Activated T-helper 1 cell treated with anti-CD3 and anti-CD28 coated beads, Interleukin-2, amount 50 U/mL, for 16 hours (primary cell): ENCODE data around the gene MATR3.
"Not testable (repeated sequence)": the region's sequence is repeated elsewhere in the genome, so short reads cannot be mapped to it uniquely, and the experiment has no call there.

Source experiments
- DNase-seq, 2 donors: peaks; one replicate each; pipeline ENCODE4 v3.0.0-alpha.2; 2020; ENCODE audit warnings: low read depth in 1 of 2, low spot score in 1 of 2

The MATR3 gene

DNA sequence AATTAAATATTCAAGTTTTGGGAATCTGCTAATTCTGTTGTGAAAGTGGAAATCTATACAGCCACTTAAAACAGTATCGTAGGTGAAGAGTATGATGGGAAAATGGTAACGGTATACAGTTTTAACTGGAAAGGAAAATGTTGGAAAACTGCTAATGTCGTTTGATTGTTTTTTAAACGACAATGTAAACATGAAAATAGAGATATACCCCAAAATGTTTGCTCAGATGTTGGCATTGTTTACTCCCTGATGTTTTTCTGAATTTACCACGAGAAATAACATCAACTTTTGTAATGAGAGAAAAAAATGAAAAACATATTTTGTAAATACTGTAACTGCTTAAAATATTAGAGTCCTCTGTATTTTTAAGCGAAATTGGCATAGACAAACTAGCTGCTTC lies 2.7 kb downstream of the MATR3 start:
- DNase-seq = no peak

DNA sequence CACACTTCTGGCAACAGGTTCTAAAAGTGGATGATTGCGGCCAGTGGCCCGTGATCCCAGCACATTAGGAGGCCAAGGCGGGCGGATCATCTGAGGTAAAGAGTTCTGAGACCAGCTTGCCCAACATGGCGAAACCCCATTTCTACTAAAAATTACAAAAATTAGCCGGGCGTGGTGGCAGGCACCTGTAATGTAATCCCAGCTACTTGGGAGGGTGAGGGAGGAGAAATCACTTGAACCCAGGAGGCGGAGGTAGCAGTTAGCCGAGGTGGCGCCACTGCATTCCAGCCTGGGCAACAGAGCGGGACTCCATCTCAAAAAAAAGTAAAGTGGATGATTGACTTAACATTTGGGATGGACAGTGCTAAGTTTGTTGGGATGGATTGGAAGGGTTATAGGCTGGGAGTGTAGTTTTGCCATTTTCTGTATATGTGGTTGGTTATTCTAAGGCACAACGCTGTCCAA lies 3.4 kb downstream of the MATR3 start:
- no peak for DNase-seq

DNA sequence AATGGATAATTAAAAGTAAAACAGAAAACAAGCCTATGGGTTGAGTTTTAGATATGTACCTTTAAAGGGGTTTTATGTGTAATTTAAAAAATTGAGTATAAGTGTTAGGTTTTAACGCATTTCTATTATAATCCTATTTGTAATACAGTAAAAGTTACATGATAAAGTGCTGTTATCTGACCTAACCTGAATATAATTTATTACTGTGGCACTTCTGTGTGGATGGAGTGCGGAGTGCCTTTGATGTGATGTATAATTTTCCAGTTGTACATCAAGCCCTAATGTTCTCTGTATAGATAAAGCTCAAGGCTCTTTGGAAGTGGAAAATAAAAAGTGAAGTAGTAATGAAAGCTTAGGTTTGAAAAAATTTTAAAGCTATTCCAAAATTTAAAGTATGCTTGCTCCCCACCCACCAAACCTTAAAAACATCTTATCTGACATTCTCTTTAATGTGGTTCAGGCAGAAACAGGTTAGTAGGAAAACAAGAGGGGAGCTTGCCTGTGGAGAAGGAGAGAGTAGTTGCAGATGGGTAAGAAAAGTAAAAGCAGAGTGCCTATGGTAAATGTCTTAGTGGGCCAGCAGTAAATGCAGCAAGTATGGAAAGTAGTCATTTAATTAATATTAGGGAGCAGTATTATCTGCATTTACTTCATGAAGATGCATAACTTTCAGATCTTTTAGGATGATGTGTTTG lies 4.0 kb downstream of the MATR3 start:
- DNase-seq = no peak

DNA sequence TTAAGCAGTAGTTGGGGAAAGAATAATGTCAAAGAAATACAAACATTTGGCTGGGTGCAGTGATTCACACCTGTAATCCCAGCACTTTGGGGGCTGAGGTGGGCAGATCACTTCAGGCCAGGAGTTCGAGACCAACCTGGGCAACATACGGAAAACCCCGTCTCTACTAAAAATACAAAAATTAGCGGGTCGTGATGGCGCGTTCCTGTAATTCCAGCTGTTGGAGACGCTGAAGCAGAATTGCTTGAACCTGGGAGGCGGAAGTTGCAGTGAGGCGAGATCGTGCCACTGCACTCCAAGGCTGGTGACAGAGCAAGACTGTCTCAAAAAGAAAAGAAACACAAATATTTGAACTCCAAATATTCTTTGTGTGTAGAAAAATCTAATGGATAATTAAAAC lies 4.7 kb downstream of the MATR3 start:
- DNase-seq = no peak

DNA sequence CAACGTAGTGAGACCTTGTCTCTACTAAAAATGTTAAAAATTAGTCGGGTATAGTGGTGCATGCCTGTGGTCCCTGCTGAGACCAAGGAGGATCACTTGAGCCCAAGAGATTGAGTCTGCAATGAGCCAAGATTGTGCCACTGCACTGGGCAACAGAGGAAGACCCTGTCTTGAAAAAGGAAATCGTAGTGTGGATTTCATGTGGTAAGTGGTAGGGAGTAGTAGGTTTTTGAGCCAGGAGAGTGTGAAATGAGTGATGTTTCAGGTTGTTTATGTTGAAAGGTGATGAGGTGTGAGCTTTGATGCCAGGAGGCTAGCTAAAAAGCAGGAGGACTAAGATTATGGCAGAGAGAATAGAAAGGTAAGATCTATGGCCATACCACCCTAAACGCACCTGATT lies 5.9 kb downstream of the MATR3 start:
- no peak for DNase-seq

DNA sequence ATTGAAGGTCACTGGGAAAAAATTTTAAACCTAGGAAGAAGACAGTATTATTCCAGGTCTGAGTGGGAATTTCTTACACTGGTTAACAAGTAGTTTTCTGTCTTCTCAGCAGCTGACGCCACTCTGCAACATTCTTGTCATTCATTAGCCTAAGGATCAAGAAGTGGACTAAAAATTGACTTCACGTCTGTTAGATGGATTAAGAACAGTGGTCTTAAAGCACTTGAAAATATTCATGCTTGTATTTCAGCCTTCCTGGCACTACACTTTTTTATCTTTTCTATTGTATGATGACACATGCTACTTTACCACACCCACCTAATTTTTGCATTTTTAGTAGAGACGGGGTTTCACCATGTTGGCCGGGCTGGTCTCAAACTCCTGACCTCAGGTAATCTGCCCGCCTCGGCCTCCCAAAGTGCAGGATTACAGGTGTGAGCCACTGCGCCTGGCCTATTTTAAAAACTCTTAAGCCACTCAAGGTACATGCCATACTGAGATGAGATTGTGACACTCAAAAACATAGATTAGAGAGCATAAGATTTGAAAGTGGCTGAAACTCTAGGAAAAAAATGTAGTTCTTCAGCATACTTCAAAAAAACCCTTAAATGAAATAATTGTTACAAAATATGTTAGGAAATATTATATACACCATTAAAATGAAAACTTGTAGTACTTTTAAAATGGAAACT lies 8.4 kb downstream of the MATR3 start:
- no peak for DNase-seq

DNA sequence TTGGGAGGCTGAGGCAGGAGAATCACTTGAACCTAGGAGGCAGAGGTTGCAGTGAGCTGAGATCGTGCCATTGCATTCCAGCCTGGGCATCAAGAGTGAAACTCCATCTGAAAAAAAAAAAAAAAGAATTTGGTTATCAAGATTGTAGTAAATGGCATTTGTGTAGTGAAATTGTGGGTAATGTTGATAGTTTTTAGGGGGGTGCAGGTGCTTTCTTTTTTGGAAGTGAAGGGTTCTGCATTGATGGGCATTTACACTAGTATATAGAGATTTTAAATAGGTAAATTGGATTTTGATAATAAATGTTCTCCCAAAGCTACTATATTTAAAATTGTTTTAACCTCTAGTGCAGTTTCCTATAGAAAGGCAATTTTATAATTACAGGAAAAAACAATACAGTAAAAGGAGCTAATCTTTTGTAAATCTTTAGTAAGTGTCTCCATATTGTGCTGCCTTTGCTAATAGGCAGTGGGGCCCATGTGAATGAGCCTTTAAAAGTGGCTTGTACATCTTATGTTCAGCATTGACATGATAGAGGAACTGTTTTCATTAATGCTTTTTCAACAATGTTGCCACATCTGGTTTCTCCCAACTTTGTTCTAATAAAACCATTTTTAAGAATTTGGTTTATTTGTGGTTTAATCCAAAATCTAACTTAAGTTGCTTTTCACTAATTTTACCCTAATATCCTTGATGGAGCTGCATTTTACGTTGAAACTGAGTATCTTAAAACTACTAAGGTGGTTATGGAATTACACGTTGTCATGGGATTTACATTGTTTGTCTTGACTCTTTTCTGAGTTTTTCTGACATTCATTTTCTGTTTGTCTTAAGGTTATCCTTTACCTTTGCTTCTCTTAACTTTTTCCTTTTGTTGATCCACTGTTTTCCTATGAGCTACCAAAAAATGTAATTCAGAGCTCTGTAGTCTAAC lies 11.1 kb downstream of the MATR3 start:
- DNase-seq = no peak

DNA sequence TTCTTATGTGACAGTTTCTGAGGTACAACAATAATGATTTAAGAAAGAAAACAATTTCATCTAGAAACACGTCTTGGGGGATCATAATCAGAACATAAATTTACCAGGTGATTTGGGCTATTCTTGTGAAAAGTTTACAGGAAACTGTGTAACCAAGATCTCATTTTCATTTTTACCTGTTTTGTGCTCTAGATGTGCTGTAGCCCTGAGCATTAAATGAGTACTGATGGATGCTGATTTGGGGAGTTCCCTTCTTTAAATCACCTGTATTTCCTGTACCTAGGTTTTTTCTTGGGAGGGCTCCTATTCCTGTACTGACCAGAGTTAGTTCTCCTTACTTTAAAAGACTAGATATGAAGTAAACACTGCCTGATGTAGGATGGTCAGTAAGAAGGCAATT lies 12.7 kb downstream of the MATR3 start:
- DNase-seq = no peak

DNA sequence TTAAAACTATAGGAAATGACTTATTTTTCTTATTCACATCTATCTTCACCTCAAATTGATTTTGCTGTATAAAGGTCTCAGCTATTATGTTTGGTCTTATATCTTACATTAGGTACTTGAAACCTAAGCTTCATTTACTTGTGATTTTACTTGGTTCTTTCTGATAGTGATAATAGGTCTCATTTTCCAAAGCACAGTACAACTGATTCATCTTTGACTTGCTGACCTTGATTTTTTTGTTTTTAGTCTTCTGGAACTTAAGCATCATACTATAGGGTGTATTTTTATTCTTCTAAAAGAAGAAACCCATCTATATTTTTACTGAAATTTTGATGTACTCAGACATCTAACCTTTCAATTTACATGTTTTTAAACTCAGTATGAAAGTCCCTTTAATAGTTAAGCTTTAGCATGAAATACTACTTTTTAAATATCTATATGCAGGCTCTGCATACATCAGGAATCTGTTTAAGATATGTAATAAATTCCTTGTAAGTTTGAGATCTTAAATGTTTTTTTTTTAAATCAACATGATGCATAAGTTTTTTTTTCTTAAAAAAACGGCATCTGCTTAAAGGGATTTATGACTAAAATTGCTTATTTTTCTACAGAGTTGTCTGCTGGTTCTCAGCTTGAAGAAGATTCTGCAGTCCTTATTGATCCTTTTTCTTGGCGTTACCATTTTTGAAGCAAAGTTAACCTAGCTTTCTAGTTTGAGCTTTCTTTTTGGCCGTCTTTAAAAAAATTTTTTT lies 13.3 kb downstream of the MATR3 start:
- DNase-seq = no peak

DNA sequence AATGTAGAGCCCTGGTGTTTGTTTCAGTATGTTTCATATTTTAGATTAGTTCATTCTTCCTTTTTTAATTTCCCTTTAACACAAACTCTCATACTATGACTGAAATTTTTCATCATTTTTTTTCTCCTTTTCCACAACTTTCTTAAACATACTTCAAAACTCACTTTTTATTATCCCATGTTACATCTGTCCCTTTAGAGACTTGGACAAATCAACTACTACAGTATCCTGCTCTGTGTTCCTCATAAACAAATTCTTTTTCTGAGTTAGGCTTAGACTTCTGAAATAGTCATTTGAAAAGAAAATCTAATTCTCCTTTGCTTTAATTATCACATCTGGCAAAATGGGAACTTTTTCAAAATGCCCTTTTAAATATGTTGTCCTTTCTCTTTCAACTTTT lies 15.3 kb downstream of the MATR3 start:
- no peak for DNase-seq

DNA sequence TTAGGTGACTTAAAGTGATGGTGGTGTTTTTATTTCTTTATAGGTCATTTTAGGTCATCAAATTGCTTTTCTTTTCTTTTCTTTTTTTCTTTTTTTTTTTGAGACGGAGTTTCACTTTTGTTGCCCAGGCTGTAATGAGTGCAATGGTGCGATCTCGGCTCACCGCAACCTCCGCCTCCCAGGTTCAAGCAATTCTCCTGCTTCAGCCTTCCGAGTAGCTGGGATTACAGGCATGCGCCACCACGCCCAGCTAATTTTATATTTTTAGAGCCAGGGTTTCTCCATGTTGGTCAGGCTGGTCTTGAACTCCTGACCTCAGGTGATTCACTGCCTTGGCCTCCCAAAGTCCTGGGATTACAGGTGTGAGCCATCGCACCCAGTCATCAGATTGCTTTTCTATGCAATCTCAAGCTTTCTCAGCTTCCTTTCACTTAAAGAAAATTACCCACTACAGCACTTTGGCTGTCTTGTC lies 17.2 kb downstream of the MATR3 start:
- not testable (repeated sequence) for DNase-seq

DNA sequence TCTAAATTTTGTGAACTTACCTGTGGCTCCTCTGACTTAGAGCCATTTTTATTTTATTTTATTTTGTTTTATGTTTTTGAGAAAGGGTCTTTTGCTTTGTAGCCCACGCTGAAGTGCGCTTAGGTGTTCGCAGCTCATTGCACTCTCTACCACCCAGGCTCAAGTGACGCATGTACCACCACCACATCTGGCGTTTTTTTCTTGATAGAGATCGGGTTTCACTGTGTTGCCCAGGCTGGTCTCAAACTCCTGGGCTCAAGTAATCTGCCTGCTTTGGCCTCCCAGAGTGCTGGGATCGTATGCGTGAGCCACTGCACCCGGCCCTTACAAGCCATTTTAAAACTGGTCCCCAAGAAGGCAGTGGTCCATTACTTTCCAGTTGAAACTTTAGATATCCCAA lies 18.5 kb downstream of the MATR3 start:
- DNase-seq = no peak

DNA sequence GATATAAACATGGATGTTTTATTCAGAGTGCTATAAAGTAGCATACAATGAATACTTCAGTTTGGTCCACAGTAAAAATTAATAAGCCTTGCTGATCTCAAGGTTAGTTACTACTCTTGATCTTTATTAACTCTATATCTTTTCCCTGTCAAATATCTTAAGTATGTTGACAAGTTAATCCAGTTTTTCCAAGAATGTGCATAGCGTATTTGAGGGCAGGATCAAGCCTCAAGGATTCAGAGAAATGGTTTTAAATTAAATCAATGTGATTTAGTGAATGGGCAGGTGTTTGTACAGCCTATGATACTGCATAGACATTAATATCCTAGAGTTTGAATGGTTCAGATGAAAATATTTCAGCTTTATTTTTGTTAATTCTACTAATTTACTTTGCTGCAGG lies 20.7 kb downstream of the MATR3 start:
- no peak for DNase-seq

DNA sequence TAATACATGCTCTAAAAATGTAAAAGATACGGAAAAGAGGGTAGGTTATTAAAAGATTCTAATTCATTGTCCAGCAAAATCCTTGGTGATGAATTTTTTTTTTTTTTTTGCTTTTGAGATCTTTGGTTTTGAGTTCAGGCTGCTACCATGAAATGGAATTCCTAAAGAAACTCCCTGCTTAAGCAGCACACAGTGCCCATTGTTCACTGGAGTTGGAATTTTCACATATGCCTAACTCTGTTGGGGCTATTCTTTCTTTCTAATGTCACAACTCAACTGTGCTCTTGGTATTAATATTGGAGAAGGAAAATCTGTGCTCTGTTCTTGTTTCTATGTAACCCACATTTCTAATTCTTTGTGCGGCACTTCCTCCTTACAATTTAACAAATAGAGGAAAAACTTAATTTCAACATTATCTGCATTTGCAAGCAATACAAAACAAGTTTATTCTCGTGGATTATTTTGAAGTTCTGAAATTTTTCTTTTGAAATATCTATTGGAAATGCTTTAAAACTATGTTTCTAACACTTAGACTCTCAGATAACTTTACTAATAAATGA lies 21.6 kb downstream of the MATR3 start:
- no peak for DNase-seq

DNA sequence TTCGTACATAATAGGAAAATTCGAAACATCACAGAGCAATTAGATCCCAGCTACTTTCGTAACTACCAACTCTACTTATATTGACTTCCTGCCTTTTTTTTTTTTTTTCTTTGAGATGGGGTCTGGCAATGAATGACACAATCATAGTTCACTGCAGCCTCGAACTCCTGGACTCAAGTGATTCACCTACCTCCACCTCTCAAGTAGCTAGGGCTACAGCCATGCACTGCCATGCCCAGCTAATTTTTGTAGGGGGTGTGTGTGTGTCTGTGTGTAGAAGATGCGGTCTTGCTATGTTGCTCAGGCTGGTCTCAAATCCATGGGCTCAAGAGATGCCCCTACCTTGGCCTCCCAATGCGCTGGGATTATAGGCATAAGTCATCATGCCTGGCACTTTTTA lies 42.3 kb downstream of the MATR3 start:
- DNase-seq = no peak

DNA sequence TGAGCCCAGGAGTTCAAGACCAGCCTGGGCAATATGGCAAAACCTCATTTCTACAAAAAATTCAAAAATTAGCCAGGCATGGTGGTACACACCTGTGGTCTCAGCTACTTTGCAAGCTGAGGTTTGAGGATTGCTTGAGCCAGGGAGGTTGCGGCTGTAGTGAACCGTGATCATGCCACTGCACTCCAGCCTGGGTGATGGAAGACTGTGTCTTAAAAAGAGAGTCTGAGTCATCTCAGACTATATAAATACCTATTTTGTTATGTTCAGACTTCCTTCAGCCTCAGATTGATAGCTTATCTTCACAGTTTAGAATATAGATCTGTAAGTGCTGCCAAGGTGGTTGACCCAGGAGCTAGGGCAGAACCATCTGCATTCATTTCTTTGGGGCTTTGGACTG lies 46.5 kb downstream of the MATR3 start:
- no peak for DNase-seq

DNA sequence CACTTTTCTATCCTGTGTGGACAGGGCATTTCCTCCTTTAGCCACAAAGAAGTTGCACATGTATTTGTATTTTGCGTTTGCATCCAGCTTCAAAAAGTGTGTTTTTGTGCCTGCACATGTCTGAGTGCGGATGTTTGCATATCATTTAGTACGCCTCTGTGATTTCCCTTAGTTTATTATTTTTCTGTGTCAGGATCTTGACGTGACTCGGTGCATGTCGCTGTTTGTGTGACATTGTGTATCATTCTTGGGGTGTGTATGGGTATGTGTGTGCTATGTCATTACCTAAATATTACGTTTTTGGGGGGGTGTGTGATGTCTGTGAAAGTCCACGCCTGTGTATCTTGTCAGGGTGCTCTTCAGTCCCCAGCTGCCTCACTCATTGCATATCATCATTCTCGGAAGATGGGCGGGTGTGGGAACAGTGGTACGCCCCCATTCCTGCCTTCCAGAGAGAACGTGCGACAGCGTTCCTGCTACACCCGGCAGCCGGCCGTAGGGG lies 47.7 kb downstream of the MATR3 start:
- DNase-seq = no peak

DNA sequence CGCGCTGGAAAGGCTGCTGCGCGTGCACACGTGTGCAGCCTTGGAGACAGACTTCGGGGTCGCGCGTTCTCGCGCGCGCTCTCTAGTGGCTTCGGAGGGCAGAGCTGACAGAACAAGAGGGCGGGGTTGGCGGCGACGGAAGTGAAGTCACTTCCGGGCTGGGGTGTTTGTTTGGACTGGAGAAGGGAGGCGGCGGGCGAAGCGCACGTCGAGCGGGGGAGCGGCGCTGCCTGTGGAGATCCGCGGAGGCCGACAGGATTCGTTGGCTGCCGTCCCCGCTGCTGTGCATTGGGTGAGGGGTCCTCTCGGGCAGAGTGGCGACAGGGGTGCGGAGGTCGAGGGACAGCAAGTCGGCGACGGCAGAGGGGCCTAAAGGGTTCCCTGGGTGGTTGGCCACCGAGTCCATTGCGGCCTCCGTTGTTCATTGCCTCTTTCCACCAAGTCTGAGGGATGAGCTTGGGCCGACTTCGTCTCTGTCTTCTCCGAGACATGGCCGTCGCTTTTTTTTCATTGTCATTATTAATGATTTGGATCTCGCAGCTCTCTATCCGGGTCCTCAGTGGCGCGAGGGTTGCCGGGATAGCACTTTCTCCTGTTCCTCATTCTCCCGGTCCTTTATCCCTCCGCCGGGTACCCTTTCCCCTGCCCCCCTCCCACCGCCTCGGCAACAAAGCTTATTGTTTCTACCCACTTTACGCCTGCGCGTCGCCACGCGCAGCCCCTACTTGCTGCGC lies 48.3 kb downstream of the MATR3 start, which contains the start of gene PAIP2:
PAIP2 (plus strand) TSS at position 166 of the 734 bp plus-strand sequence. CDS start 21,931 bp downstream, outside the sequence.
- peak; percentile 93 to 96 for DNase-seq

DNA sequence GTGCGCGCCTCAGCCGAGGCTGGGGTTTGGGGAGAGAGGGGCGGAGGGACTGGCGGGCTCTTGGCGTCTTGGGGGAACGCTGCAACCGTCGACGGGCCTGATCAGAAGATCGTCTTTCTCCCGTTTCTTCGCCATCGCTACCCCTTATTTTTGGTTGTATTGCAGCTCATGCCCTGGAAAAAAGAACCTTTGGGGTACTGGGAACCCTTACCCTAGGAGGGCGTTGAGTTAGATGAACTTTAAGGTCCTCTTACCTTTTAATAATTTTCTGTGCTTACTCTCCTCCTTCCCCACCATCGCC lies 48.8 kb downstream of the MATR3 start:
- no peak for DNase-seq

DNA sequence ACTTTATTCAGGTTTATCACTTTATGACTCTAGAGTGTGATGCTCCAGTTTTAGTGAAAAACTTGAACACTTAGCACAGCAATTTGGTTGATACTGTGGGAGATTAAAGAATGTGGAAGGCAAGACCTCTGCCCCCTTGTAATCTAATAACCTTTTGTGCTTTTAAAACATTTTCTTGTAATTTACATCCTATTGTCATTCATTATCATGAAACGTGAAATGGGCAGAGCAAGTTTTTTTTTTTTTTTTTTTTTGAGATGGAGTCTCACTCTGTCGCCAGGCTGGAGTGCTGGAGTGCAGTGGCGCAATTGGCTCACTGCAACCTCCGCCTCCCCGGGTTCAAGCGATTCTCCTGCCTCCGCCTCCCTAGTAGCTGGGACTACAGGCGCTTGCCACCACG lies 49.9 kb downstream of the MATR3 start:
- no peak for DNase-seq
